HG03097 (cell line): ENCODE results near the gene CD27.

ENCODE experiments used
- ATAC-seq: cut with Tn5 transposase; IDR thresholded peaks from one replicate; pipeline ENCODE4 v1.9.1; 2021; ENCODE audit not compliant: unreplicated experiment, low FRiP score

The CD27 gene

DNA sequence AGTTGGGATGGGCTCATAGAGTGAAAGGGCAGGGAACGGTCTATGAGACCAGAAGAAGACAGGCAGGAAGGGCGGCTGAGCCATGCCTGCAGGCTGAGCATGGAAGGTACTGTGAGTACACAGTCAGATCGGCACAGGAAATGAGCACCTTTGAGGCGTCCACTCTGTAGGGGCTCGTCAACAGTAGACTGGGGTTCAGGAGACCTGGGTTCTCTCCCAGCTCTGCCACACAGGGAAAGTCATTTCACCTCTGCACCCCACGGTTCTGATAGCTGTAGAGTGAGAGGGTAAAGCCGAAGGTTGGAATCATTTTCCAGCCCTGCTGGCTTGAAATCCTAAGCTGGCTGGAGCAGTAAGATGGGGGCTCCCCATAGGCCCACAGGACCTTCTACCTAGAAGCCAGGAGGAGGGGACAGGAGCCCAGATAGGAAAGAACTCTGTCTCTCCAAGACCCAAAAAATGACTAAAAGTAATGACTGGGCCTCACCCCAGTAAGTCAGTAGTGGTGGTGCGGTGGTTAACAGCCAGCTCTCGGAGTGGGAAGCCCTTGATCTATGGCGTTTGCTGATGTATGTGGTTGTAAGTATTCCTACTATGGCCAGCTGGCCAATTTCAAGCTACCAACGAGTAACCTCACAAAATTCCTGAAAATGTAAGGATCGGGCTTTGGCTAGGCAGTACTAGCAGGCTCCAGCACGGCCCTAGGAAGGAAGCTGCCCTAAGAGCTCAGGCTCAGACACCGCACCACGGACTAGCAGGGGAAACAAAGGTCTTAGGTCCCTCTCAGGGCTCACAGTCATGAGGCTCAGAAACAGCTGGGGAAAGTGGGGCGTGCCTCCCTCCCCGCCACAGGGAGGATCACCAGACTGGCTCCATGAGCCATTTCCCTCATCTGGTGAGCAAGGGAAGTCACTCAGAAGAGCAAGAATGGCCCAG lies 10.3 kb upstream of the CD27 start:
- ATAC-seq, result no peak

GRCh38 chr12:6435961-6436715 lies 8.6 kb upstream of the CD27 start:
- no peak for ATAC-seq

- ATAC-seq, result no peak
Observed at GRCh38 chr12:6437586-6437985, 7.2 kb upstream of the CD27 start.

- no peak for ATAC-seq
Observed at GRCh38 chr12:6438345-6438744, 6.4 kb upstream of the CD27 start.

GRCh38 chr12:6440391-6440790 lies 4.4 kb upstream of the CD27 start:
- no peak for ATAC-seq

DNA sequence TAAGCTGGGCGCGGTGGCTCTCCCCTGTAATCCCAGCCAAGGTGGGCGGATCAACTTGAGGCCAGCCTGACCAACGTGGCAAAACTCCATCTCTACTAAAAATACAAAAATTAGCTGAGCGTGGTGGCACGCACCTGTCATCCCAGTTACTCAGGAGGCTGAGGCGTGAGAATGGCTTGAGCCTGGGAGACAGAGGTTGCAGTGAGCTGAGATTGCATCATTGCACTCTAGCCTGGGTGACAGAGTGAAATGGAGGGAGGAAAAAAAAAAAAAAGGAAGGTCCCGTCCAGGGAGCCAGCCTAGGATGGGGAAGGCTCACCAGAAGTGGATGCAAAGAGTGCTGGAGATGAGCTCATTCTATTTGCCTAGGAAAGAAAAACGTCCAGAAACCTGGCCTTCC lies 1.9 kb upstream of the CD27 start:
- no peak for ATAC-seq

DNA sequence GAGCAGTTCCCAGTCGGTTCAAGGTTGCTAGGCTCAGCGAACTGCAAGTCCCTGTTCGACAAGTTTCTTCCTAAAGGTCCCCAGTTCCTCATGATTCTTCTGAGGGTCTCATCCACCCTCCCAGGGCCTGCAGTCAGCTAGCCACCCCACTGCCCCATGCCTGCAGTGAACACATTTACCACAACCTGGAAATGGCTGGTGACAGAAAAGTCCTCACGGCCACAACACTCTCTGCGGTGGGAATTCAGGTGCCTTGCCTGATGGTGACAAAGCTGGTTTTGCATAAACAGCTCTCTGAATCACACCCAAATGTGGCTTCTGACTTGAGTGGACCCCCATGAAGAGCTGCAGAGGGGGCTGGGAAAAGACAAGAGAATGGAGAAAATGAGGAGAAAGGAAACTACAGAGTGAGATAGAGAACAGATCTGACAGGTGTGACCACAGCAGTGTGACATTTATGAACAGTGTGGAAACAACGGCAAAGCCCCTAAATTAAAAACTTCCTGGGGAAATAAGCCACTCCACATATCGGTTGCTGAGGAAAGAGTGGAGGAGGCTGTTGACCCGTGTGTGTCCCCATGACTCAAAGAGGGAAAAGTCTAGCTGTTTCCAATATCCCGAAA lies 1.3 kb upstream of the CD27 start:
- no peak for ATAC-seq

- no peak for ATAC-seq
Observed at GRCh38 chr12:6444031-6444430, 724 bp upstream of the CD27 start.

- ATAC-seq, result no peak
Observed at GRCh38 chr12:6450091-6450868, 5.5 kb downstream of the CD27 start.

- ATAC-seq, result no peak
Observed at GRCh38 chr12:6450869-6451347, 6.2 kb downstream of the CD27 start.

DNA sequence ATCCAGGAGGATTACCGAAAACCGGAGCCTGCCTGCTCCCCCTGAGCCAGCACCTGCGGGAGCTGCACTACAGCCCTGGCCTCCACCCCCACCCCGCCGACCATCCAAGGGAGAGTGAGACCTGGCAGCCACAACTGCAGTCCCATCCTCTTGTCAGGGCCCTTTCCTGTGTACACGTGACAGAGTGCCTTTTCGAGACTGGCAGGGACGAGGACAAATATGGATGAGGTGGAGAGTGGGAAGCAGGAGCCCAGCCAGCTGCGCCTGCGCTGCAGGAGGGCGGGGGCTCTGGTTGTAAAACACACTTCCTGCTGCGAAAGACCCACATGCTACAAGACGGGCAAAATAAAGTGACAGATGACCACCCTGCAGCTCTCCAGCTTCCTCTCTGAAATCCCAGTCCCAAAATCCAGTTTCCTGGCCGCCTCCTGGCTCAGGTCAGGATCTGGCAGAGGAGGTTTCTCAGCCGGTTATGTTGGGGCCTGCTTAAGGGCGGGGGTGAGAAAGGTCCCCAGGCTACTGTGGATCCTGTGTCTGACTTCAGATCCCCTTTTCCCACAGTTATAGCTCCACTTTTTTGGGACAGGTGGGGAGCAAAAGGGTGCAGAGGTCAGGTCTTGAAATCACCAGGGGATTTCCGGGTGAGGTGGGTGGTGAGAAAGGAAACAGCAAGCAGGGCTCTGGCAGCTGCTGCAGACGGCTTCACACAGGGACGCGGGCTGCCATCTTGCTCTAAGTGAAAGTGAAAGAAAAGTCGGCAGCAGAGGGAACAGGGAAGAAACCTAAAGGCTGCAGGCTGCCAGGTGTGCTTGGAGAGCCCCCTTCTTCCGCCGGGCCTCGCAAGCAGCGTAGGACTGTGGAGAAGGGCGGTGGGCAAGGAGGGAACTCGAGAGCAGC lies 6.8 kb downstream of the CD27 start, which contains the start of gene TAPBPL:
TAPBPL (plus strand) TSS at position 695 of the 897 bp plus-strand sequence. CDS start 207 bp downstream, outside the sequence.
- ATAC-seq, result peak; percentile 54

- no peak for ATAC-seq
Observed at GRCh38 chr12:6452245-6452943, 7.6 kb downstream of the CD27 start.

GRCh38 chr12:6452944-6453630 lies 8.3 kb downstream of the CD27 start:
- no peak for ATAC-seq

GRCh38 chr12:6457220-6457945 lies 12.6 kb downstream of the CD27 start:
- ATAC-seq, result no peak

- ATAC-seq, result no peak
Observed at GRCh38 chr12:6458281-6459003, 13.7 kb downstream of the CD27 start.

- ATAC-seq, result no peak
Observed at GRCh38 chr12:6459004-6459337, 14.2 kb downstream of the CD27 start.
